GM21381 (cell line): ENCODE data around the gene MRPL20.

Experiments used
- ATAC-seq: cut with Tn5 transposase; IDR thresholded peaks from one replicate; pipeline ENCODE4 v1.9.1; 2021; ENCODE audit warnings: mild to moderate bottlenecking, moderate library complexity; ENCODE audit not compliant: unreplicated experiment

MRPL20 gene

GRCh38 chr1:1366699-1367066 lies 40.4 kb downstream of the MRPL20 start:
- ATAC-seq, result no peak

GRCh38 chr1:1365875-1366698 lies 41.0 kb downstream of the MRPL20 start:
- no peak for ATAC-seq

DNA sequence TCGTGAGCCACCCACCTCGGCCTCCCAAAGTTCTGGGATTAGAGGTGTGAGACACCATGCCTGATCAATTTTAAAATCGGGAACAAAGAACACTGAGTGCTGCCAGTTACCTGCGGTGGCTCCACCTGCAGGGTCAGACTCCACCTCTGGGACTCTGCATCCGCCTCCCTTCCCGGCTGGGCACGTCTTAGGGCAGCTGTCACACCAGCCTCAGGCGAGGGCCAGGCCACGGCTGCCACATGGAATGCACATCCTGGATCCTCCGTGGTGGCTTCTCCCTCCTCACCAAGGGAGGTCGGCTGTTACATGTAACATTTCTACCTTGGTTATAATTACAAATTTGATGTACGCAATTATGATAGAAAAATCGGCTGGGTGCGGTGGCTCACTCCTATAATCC lies 42.8 kb downstream of the MRPL20 start:
- ATAC-seq, result no peak

GRCh38 chr1:1361982-1362423 lies 45.1 kb downstream of the MRPL20 start:
- no peak for ATAC-seq

GRCh38 chr1:1361233-1361981 lies 45.7 kb downstream of the MRPL20 start:
- no peak for ATAC-seq

GRCh38 chr1:1360506-1361169 lies 46.5 kb downstream of the MRPL20 start:
- ATAC-seq, result no peak

GRCh38 chr1:1359664-1360468 lies 47.2 kb downstream of the MRPL20 start:
- ATAC-seq, result no peak

DNA sequence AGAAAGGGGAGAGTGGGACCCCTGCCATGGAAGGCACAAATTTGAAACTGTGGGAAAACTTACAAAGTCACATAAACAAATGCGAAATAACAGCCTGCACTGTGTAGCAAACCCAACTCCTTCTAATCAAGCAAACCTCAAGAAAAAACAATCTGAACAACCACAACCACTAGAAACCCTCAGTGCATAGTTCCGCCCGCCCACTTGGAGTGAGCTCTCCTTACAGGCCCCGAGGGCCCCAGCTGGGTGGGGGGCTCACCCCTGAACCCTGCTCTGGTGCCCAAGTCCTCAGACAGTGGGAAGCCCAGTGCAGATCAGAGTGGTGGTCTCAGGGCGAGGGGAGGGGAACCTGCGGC lies 47.8 kb downstream of the MRPL20 start:
- no peak for ATAC-seq

DNA sequence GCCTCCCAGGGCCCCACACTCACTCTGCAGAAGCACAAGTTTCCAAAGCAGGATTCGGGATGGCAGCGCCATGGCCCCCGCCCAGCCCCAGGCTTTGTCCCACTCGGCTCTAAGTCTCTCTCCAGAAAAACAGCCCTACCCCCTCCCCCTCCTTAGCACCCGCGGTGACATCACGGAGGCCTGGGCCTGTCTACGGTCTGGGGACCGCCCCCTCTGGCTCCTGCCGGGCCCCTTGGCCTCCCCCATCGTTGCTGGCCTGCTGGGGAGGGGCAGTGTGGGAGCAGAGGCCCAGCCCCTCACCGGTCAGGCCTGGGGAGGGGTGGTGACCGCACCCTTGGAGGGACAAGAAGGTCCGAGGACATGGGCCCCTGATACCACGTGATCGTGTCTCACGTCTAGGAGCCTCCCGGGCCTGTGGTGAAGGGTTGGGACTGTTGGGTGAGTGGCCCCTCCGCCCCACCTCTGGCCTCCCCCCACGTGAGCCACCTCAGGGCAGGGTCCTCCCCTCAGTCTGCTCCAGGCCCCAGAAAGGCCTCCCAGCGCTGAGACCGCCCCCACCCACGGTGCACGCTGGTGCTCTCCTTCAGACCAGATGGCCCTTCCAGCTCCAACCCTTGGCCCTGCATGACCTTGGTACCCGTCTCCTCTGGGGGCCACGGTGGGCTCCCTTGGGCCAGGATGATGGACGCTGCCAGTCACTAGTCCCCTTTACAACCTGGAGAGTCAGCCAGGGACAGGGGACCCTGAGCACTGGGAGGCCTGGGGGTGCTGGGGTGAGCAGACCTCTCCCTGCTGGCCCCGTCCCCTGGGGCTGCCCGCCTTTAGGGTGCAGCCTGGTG lies 48.4 kb downstream of the MRPL20 start, which contains the start of gene MXRA8:
TSS of gene MXRA8 (minus strand) at position 123 of the 839 bp plus-strand sequence. CDS start at position 72, 51 bp downstream.
- no peak for ATAC-seq

DNA sequence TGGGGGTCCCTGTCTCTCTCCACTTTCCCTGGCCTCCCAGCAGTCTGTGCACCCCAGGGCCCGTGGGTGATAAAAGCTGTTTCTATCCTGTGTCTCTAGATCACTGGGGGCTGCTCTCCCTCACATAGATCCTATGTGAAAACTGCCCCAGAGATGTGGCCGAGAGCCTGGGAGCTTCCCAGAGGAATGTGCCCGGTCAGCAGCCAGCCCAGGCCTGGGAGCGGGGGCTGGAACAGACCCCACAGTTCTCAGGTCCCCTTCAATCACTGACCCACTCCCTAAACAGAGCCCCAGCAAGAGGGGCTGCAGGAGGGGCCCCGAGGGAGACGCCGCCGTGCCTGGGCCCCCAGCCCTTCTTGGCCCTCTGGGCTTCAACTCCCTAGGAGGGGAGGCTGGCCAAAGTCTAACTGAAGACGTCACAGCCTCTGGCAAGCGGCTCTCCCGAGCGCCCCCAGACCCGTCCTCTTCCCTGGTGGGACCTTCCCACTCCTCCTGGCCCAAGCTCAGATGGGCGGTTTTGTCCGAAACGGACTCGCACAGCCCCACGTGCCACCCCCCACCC lies 49.1 kb downstream of the MRPL20 start:
- ATAC-seq, result no peak

DNA sequence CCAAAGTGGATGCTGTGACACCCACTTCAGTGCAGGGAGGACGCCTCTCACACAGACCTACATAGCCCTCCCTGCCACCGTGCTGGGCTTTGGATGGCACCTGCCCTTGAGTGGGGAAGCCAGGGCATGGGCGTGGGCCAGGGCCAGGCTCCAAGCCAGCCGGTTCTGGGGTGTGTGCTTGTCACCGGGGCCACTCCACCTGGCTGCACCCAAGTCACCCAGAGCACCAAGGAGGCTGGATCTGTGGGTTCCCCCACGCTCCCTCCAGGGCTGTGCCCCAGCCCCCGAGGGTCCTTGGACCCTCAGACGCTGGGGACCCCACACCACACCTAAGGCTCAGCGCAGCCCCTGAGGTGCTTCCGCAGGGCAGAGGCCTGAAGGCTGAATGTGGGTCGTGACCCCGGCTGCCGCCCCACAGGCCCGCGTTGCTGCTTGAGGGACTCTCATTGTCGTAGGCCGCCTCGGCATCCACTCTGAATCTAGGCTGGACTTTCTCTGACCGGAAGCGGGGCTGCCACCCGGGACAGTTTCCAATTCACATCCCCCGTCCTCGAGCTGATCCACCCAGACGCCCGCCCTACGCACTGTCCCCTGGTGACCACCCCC lies 50.2 kb downstream of the MRPL20 start:
- no peak for ATAC-seq

DNA sequence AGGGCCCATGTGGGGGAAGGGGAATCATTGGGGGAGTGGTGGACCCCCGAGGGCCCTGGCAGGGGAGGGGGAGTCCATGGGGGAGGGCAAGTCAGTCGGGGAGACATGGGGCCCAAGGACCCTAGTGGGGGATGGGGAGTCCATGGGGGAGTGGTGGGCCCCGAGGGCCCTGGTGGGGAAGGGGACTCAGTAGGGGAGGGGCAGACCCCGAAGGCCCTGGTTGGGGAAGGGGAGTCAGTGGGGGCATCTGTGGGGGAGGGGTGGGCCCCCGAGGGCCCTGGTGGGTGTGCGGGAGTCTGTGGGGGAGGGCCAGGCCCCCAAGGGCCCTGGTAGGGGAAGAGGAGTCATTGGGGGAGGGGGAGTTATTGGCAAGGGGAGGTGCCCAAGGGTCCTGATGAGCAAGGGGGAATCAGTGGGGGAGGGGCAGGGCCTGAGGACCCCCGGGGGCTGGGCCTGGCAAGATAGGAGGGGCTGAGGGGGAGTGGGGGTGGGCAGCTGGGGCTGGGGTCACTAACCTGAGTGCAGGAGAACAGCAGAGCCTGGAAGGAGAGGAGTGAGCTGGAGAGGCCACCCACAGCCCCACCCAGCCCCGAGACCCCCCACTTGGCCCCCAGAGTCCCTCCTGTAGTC lies 50.8 kb downstream of the MRPL20 start:
- no peak for ATAC-seq

DNA sequence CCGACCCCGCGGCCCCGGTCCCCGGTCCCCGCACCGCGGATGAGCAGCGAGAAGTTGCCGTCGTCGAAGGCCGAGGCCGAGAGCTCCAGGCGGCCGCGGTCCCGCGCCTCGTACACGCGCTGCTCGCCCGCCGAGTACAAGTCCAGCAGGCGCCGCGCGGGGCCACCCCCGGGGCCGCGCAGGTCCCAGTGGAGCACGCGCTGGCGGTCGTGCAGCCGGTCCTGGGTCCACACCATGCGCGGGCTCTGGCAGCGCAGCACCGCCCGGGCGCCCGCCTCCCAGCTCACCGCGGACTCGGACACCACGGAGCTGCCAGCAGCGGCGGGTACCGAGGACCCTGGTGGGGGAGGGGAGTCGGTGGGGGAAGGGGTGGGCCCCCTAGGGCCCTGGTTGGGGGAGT lies 51.7 kb downstream of the MRPL20 start:
- ATAC-seq, result no peak

GRCh38 chr1:1354271-1355247 lies 52.5 kb downstream of the MRPL20 start:
- no peak for ATAC-seq

DNA sequence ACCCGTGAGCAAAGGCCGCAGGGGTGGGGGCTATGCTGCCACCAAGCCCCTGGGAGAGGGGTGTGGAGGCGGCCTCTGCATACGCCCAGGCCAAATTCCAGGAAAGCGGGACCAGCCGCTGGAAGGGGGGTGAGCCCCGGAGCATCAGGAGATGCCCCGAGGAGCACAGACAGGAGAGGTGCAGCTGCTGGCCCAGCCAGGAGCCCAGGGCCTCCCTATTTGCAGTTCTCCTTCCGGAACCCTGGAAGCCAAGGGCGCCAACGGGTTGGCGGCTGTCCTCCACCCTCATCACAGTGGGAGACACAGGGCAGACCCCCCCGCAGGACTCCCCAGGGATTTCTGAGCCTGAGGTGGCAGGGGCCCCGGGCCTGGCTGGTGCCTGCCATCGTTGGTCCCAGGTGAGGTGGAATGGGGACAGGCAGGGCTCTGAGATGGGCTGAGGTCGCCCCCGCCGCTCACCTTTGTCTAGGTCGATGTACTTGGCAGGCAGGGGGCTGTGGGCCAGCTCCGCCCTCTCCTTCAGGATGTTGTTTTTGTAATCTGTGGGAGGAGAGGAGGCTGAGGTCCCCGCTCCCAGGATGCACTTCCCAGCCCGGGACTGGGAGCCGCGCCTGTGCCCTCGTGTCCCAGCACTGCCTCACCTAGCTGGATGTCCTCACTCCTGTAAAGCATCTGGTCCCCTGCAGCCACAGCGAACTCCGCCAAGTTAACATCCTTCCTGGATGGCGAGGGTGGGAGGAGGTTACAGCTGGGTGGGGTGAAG lies 53.5 kb downstream of the MRPL20 start:
- ATAC-seq, result no peak

DNA sequence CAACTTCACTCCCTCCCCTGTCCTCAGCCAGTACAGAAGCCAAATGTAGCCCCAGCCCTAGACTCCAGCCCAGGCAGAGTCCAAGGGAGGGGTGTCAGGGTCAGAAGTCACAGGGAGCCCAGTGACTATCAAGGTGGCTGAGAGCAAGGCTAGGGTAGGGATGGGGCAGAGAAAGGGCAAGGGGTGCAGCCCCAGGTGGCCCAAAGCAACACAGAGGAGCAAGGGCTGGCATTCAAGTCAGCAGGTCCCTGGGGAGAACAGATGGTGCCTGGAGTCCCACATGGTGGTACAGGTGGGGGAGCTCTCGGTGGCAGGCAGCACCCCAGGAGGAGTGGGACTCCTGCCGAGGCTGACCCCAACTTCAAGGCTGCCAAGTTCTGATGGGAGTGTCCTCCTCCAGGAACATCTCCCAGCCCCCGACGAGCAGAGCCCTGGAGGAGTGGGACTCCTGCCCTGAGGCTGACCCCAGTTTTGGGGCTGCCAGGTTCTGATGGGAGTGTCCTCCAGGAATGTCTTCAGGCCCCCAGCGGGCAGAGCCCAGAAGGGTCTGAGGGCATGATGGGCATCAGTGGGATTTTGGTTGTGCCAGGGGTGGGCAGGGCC lies 54.2 kb downstream of the MRPL20 start:
- no peak for ATAC-seq
